IMR-90 (cell line): ENCODE data around the gene COL4A1. TPM values are rescaled to one million over a fixed set of nuclear protein-coding genes. Genes with fewer than 3 reads are reported as not detected.
A peak's percentile ranks its signal among the peaks of the same experiment; 100 is the strongest.

Source experiments
- ATAC-seq: fragments of 200-7000 bp; cut with Tn5 transposase; 2 replicates; pipeline ENCODE4 v1.9.1; 2020; ENCODE audit warnings: low read depth, mild to moderate bottlenecking, moderate library complexity
- BruUV-seq: library from RNA; stranded (reverse); fragments of 400-500 nt; replicated peaks from 2 replicates; lab custom pipeline; 2021; lab: Mats Ljungman, UMichigan
- CTCF ChIA-PET: fragments of 300-600 bp; formaldehyde crosslinking; extraction: SDS; loops from one replicate; lab custom pipeline; 2021; ENCODE audit warnings: antibody characterized with exemption; lab: Yijun Ruan, JAX
- POLR2A ChIA-PET: fragments of 300-600 bp; sonication (Branson Sonifier 250); formaldehyde crosslinking; loops from one replicate; lab custom pipeline; 2022; ENCODE audit warnings: antibody characterized with exemption; ENCODE audit not compliant: unreplicated experiment; lab: Charles Lee
- DNase-seq: peaks from one replicate; pipeline ENCODE4 v3.0.0; 2013
- H2AFZ ChIP-seq: replicated peaks from 2 replicates; pipeline ENCODE3; 2013; ENCODE audit warnings: low read length, mild to moderate bottlenecking; ENCODE audit not compliant: poor library complexity
- H2AK5ac ChIP-seq: 2 replicates; pipeline ENCODE4 v1.6.1; 2013; ENCODE audit warnings: low read depth, low read length, inconsistent platforms
- H2AK9ac ChIP-seq: replicated peaks from 2 replicates; pipeline ENCODE3; 2013; ENCODE audit warnings: mild to moderate bottlenecking, low read depth, low read length, moderate library complexity; ENCODE audit not compliant: poor library complexity
- H2BK120ac ChIP-seq: 2 replicates; pipeline ENCODE4 v1.6.1; 2013; ENCODE audit warnings: low read depth, low read length, inconsistent platforms
- H2BK15ac ChIP-seq: 3 replicates; pipeline ENCODE4 v1.6.1; 2013; ENCODE audit warnings: low read depth, low read length, inconsistent platforms
- H2BK20ac ChIP-seq: 2 replicates; pipeline ENCODE4 v1.6.1; 2013; ENCODE audit warnings: low read depth, mild to moderate bottlenecking, inconsistent platforms, low read length, moderate library complexity
- H2BK5ac ChIP-seq: 2 replicates; pipeline ENCODE4 v1.6.1; 2013; ENCODE audit warnings: mild to moderate bottlenecking, low read depth, low read length, inconsistent platforms; ENCODE audit not compliant: poor library complexity, severe bottlenecking
- H3K14ac ChIP-seq: replicated peaks from 2 replicates; pipeline ENCODE4 v1.6.1; 2013; ENCODE audit warnings: low read depth, low read length, inconsistent platforms
- H3K18ac ChIP-seq: 2 replicates; pipeline ENCODE4 v1.6.1; 2013; ENCODE audit warnings: low read depth, low read length, control low read depth
- H3K23ac ChIP-seq: 2 replicates; pipeline ENCODE4 v1.6.1; 2013; ENCODE audit warnings: low read depth, low read length, inconsistent platforms
- H3K27ac ChIP-seq: 2 replicates; pipeline ENCODE4 v1.5.1; 2013; ENCODE audit warnings: mild to moderate bottlenecking, control low read depth, low read length; ENCODE audit not compliant: insufficient read depth
- H3K27me3 ChIP-seq: 2 replicates; pipeline ENCODE4 v1.6.1; 2013; ENCODE audit warnings: low read length; ENCODE audit not compliant: control insufficient read depth, insufficient read depth
- H3K36me3 ChIP-seq: 2 replicates; pipeline ENCODE4 v1.6.1; 2013; ENCODE audit warnings: low read length, mixed read lengths; ENCODE audit not compliant: control insufficient read depth, insufficient read depth
- H3K4ac ChIP-seq: 2 replicates; pipeline ENCODE4 v1.6.1; 2013; ENCODE audit warnings: low read depth, low read length, inconsistent platforms
- H3K4me1 ChIP-seq: 2 replicates; pipeline ENCODE4 v1.6.1; 2013; ENCODE audit warnings: low read length, mixed read lengths; ENCODE audit not compliant: control insufficient read depth, insufficient read depth
- H3K4me2 ChIP-seq: 2 replicates; pipeline ENCODE4 v1.6.1; 2013; ENCODE audit warnings: low read depth, mild to moderate bottlenecking, control low read depth, low read length, moderate library complexity
- H3K4me3 ChIP-seq: 2 replicates; pipeline ENCODE4 v1.5.1; 2013; ENCODE audit warnings: low read depth, mild to moderate bottlenecking, control low read depth, low read length, moderate library complexity; ENCODE audit not compliant: insufficient read depth
- H3K56ac ChIP-seq: 2 replicates; pipeline ENCODE4 v1.6.1; 2013; ENCODE audit warnings: low read length, inconsistent platforms; ENCODE audit not compliant: insufficient read depth; ENCODE audit errors: extremely low read depth
- H3K79me1 ChIP-seq, 2 experiments: 2 replicates each; pipeline ENCODE4 v1.6.1; 2013; ENCODE audit warnings: low read length in 2 of 2, inconsistent platforms in 1 of 2, low read depth in 1 of 2
- H3K9ac ChIP-seq: 2 replicates; pipeline ENCODE4 v1.6.1; 2013; ENCODE audit warnings: low read depth, low read length, control low read depth
- H3K9me1 ChIP-seq: 2 replicates; pipeline ENCODE4 v1.6.1; 2013; ENCODE audit warnings: low read length, inconsistent platforms; ENCODE audit not compliant: insufficient read depth
- H3K9me3 ChIP-seq: 2 replicates; pipeline ENCODE4 v1.6.1; 2013; ENCODE audit warnings: low read length; ENCODE audit not compliant: control insufficient read depth, insufficient read depth
- H4K20me1 ChIP-seq: 2 replicates; pipeline ENCODE4 v1.6.1; 2013; ENCODE audit warnings: low read length, inconsistent platforms; ENCODE audit not compliant: insufficient read depth
- H4K5ac ChIP-seq: 2 replicates; pipeline ENCODE4 v1.6.1; 2013; ENCODE audit warnings: mild to moderate bottlenecking, low read depth, low read length, control low read depth
- H4K8ac ChIP-seq, 2 experiments: 2 replicates each; pipeline ENCODE4 v1.6.1; 2013; ENCODE audit warnings: low read depth in 2 of 2, low read length in 2 of 2, control low read depth in 1 of 2, inconsistent platforms in 1 of 2
- H4K91ac ChIP-seq: 2 replicates; pipeline ENCODE4 v1.6.1; 2013; ENCODE audit warnings: low read depth, low read length, inconsistent platforms; ENCODE audit not compliant: insufficient read depth
- MAFK ChIP-seq: IDR thresholded peaks from 2 replicates; pipeline ENCODE4 v1.6.1; 2012; ENCODE audit warnings: low read depth, low read length, improper control_type of control experiment
- NFE2L2 ChIP-seq: fragments of 150-350 bp; IDR thresholded peaks from 2 replicates; pipeline ENCODE4 v1.6.1; 2016; ENCODE audit warnings: low read depth, mild to moderate bottlenecking, low read length
- POLR2A ChIP-seq: IDR thresholded peaks from 2 replicates; pipeline ENCODE4 v1.6.1; 2012; ENCODE audit warnings: mild to moderate bottlenecking, low read depth, low read length
- WGBS, 2 experiments: methylation state at CpG; one replicate each; pipeline versions ENCODE4 v1.1.5 to v1.1.7; 2013; ENCODE audit warnings: missing lambda C conversion rate in 2 of 2; ENCODE audit not compliant: insufficient read length in 1 of 2; ENCODE audit errors: extremely low coverage in 2 of 2; 5-methylcytosine and 5-hydroxymethylcytosine counted together
- dilution Hi-C: fragments of 300-500 bp; cut with HindIII; formaldehyde crosslinking; loops from one replicate; pipeline ENCODE4 v1.14.3; 2018; ENCODE audit warnings: low sequenced_read_pairs; ENCODE audit not compliant: unreplicated experiment
- in situ Hi-C: fragments of 300-500 bp; cut with MboI; formaldehyde crosslinking; loops from 3 replicates; pipeline ENCODE4 v1.14.3; 2019; ENCODE audit warnings: low sequenced_read_pairs, inconsistent platforms, mixed read lengths
- intact Hi-C: fragments of 100-400 bp; cut with micrococcal nuclease; formaldehyde crosslinking; loops from 2 replicates; pipeline ENCODE4 v1.10.0; 2022
- polyA plus RNA-seq, 3 experiments: library from polyadenylated mRNA; depleted of rRNA; stranded (reverse); fragments of >200 nt; gene quantifications; 2 replicates each; pipeline ENCODE4 v1.2.3, GENCODE V29; 2012; ENCODE audit warnings: low replicate concordance in 1 of 3
- total RNA-seq: library from RNA; depleted of rRNA; stranded (reverse); fragments of >200 nt; gene quantifications from 2 replicates; pipeline ENCODE4 v1.2.3, GENCODE V29; 2012

Gene COL4A1
- total and polyA plus RNA-seq, 2 of the 4 experiments (the other 2 are of a cell fraction), result 230 to 337 TPM

- CTCF ChIA-PET, result no interaction called here
Observed at GRCh38 chr13:110283736-110284517, 23.0 kb downstream of the COL4A1 start.

More at GRCh38 chr13:110283736-110284517, 23.0 kb downstream of the COL4A1 start:
- H3K23ac ChIP-seq, result no peak overlapping the region
- dilution Hi-C loops, result no loop called here
- H3K56ac ChIP-seq, result no peak overlapping the region
- no peaks in the 10 kb centered on the region for H3K27me3 ChIP-seq
- no peak overlapping the region for H4K91ac ChIP-seq
- H3K18ac ChIP-seq, result no peak overlapping the region
- H3K4ac ChIP-seq, result no peak overlapping the region
- in situ Hi-C loops, result no loop called here
- no TSS peak for BruUV-seq
- POLR2A ChIA-PET, result no interaction called here
- peaks cover 34 to 91% of the 10 kb centered on the region in 2 experiments for H3K79me1 ChIP-seq
- H2BK15ac ChIP-seq, result no peak overlapping the region
- H2BK5ac ChIP-seq, result no peak overlapping the region
- H2AFZ ChIP-seq, result peak overlapping the region; percentile 18
- H3K4me2 ChIP-seq, result peak overlapping the region; percentile 28; the same call in 1 of the 2 replicates
- H4K20me1 ChIP-seq, result peaks cover 98% of the 10 kb centered on the region
- no peak overlapping the region for H3K9ac ChIP-seq
- TF ChIP-seq NFE2L2 (no peak), POLR2A (0 out of 2 replicates have a peak, but pooled peaks have one; percentile 13), MAFK (no peak)
- WGBS, 2 experiments, result no CpG with 5 or more reads among the region's 7 CpGs
- H3K27ac ChIP-seq, result no peak overlapping the region
- H3K4me3 ChIP-seq, result no peak overlapping the region
- peaks cover 44% of the 10 kb centered on the region for H3K36me3 ChIP-seq
- peaks cover 23% of the 10 kb centered on the region for H3K4me1 ChIP-seq
- H2BK120ac ChIP-seq, result no peak overlapping the region
- H4K5ac ChIP-seq, result no peak overlapping the region
- peaks cover 59% of the 10 kb centered on the region for H3K9me1 ChIP-seq
- ATAC-seq (peak; percentile 22; the same call in 1 of the 2 replicates), DNase-seq (peak; percentile 66)
- H4K8ac ChIP-seq, result no peak overlapping the region
- no peak overlapping the region; the same call in 1 of the 2 replicates for H3K14ac ChIP-seq
- no peaks in the 10 kb centered on the region for H3K9me3 ChIP-seq
- no peak overlapping the region for H2BK20ac ChIP-seq
- H2AK5ac ChIP-seq, result no peak overlapping the region
- H2AK9ac ChIP-seq, result no peak overlapping the region
- intact Hi-C loops, result no loop called here
